ENCODE results near the gene DENND2C. TPM values are rescaled to one million over a fixed set of nuclear protein-coding genes. Genes with fewer than 3 reads are reported as not detected.

The DENND2C gene
- total RNA-seq, 1 donor: 4.8 TPM

DNA sequence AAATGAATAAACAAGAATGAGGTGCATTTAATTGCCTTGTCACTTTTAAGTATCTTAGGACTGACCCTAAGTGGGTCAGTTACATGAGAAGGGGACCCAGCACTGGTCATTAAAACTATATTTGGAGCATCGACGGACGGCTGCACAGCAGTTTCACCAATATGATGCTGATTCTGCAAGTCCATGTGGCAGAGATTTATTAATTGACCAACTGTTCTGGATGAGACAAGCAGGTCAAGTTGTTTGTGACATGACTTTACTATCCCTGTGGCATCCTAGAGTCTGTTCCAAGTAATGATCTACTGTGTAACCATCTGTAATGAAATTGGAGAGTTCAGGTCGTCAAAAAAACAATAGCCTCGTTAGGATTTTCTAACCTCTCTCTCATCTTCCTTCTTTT is 16.0 kb upstream of the DENND2C start:
- H3K4me3 ChIP-seq (ENCODE audit: low read depth, low read length): no peak overlapping the region
- no peak for DNase-seq (ENCODE audit: low read depth)
- TF ChIP-seq, protein P1, sequence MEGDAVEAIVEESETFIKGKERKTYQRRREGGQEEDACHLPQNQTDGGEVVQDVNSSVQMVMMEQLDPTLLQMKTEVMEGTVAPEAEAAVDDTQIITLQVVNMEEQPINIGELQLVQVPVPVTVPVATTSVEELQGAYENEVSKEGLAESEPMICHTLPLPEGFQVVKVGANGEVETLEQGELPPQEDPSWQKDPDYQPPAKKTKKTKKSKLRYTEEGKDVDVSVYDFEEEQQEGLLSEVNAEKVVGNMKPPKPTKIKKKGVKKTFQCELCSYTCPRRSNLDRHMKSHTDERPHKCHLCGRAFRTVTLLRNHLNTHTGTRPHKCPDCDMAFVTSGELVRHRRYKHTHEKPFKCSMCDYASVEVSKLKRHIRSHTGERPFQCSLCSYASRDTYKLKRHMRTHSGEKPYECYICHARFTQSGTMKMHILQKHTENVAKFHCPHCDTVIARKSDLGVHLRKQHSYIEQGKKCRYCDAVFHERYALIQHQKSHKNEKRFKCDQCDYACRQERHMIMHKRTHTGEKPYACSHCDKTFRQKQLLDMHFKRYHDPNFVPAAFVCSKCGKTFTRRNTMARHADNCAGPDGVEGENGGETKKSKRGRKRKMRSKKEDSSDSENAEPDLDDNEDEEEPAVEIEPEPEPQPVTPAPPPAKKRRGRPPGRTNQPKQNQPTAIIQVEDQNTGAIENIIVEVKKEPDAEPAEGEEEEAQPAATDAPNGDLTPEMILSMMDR (IDR thresholded peaks at IDR 0.05; ENCODE audit: insufficient read depth, low read length): no peak

DNA sequence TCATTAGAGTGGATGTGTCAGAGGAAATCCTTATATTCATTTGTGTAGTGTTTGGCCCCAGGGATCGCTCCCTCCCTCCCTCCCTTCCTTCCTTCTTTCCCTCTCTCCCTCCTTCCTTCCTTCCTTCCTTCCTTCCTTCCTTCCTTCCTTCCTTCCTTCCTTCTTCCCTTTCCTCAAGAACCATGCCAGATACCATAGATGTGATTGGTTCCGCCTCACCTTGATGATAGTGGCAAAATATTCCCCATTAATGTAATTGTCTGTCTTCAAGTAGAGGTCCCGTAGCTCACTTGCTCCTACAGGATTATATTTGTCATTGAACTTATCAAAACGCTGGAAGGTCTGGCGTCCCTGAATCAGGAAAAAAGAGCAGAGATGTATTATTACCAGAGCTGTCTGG is 7.8 kb upstream of the DENND2C start:
- H3K4me3 ChIP-seq (ENCODE audit: low read depth, low read length): no peak overlapping the region
- TF ChIP-seq, protein P1 (IDR thresholded peaks at IDR 0.05; ENCODE audit: insufficient read depth, low read length): no peak
- DNase-seq (ENCODE audit: low read depth): no peak

- DNase-seq (ENCODE audit: low read depth): no peak
- H3K4me3 ChIP-seq (ENCODE audit: low read depth, low read length): no peak overlapping the region
- TF ChIP-seq, protein P1 (IDR thresholded peaks at IDR 0.05; ENCODE audit: insufficient read depth, low read length): no peak
Observed at GRCh38 chr1:114676115-114676514, 6.3 kb upstream of the DENND2C start.

DNA sequence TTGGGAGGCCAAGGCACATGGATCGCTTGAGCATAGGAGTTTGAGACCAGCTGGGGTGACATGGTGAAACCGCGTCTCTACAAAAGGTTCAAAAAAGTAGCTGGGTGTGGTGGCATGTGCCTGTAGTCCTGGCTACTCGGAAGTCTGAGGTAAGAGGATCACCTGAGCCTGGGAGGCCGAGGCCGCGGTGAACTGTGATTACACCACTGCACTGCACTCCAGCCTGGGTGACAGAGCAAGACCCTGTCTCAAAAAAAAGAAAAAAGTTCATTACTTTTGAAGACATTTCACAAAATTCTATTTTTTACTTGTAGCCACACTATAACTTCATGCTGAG is 2.1 kb upstream of the DENND2C start:
- no peak for DNase-seq (ENCODE audit: low read depth)
- no peak overlapping the region for H3K4me3 ChIP-seq (ENCODE audit: low read depth, low read length)
- TF ChIP-seq, protein P1 (IDR thresholded peaks at IDR 0.05; ENCODE audit: insufficient read depth, low read length): no peak

GRCh38 chr1:114671011-114671938 is 1.4 kb upstream of the DENND2C start:
- no peak overlapping the region for H3K4me3 ChIP-seq (ENCODE audit: low read depth, low read length)
- TF ChIP-seq, protein P1 (IDR thresholded peaks at IDR 0.05; ENCODE audit: insufficient read depth, low read length): peak; percentile 43
- DNase-seq (ENCODE audit: low read depth): peak; percentile 44

DNA sequence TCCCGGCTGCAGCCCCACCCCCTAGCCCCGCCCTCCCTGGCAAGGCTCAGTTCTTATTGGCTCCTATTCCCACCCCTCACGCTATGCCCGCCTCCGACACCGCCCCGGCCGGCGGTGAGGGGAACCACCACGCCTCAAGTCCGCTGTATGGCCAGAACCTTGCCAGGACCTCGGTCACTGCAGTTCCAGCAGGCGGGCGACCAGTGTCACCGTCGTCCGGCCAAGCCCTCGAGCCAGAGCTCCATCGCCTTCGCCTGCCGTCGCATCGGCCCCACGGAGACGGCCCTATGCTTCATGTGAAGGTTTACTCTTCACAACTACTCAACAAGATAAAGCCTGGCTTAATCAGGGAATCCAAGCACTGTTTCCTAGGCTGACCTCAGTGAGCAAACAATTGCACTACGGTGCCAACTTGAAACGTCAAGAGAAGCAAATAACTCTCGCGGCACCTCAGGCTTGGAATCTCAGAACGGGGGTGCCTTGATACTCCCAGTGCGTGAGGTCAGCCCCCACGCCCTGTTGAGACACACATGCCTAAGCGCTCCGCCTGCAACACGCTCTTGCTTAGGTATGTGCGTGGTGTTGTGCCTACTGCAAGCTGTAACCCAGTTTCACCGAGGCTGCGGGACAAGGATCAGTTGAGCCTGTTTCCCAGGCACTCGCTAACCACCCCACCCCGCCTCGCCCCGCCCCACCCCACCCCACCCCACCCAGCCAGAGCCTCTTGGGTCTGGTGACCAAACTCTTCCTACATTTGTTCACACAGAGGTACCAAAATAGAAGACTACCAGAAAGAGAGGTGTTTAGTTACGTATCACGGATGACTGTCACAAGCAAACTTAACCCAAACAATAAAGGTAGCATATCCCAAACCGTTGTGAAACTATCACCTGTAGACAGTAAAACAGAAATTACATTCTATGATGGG is 498 bp upstream of the DENND2C start:
- TF ChIP-seq, protein P1 (IDR thresholded peaks at IDR 0.05; ENCODE audit: insufficient read depth, low read length): peak; percentile 23
- peak overlapping the region; percentile 74 for H3K4me3 ChIP-seq (ENCODE audit: low read depth, low read length)
- DNase-seq (ENCODE audit: low read depth): peak; percentile 81
